GM21576 (cell line): Measurements from ENCODE around the gene MRPL58.
"Not testable (repeated sequence)": the region's sequence is repeated elsewhere in the genome, so short reads cannot be mapped to it uniquely, and the experiment has no call there.

Source experiments
- ATAC-seq: cut with Tn5 transposase; IDR thresholded peaks from one replicate; pipeline ENCODE4 v1.9.1; 2021; ENCODE audit warnings: mild to moderate bottlenecking, moderate library complexity; ENCODE audit not compliant: unreplicated experiment

MRPL58 gene

DNA sequence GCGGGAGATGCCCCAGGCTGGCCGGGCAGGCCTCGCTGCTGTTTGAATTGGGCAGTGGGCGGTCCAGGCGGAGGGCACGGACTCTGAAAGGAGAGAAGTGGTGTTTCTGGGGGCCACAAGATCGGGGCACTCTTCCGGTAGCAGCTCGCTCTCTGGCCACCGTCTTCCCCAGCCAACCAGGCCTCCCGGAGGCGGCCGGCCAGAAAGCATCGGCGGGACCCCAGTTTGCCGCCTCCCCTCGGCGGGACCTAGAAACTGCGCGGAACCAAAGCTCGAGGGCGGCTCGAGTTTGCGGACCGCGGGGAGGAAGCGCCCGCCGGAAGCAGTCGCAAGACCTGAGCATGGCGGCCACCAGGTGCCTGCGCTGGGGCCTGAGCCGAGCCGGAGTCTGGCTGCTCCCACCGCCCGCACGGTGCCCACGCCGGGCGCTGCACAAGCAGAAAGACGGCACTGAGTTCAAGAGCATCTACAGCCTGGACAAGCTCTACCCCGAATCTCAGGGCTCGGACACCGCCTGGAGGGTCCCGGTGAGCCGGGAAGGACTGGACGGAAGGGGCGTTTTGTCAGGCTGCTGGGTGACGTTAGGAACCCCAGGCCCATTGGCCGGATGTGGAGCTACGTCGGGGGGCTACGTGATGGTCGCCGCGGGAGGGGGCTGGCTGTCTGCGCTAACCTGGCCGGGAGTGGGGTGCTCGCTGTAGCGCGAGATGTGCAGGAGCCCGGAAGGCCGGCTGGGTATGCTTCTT, at the start of gene MRPL58:
Gene MRPL58, plus strand, starts transcription at position 325 of the 746 bp plus-strand sequence. Its CDS starts 17 bp downstream, at position 342.
- ATAC-seq, result peak; percentile 72

DNA sequence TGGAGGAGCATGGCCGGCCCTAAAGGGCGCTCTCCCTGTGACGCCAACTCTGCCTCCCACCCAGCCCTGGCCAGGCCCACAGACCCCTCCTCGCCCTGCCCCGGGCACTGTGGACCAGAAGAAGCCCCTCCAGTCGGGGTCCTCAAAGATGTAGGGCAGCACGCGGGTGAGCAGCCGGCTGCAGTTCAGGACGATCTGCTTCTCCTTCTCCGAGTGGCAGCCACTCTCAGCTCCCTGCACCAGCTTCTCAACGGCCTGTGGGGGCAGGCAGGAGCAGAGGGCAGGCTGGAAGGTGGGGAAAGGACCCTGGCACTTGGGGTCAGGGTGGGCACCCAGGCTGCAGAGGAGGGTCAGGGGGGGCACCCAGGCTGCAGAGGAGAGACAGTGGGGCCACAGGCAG, 48.8 kb upstream of the MRPL58 start:
- ATAC-seq, result no peak

DNA sequence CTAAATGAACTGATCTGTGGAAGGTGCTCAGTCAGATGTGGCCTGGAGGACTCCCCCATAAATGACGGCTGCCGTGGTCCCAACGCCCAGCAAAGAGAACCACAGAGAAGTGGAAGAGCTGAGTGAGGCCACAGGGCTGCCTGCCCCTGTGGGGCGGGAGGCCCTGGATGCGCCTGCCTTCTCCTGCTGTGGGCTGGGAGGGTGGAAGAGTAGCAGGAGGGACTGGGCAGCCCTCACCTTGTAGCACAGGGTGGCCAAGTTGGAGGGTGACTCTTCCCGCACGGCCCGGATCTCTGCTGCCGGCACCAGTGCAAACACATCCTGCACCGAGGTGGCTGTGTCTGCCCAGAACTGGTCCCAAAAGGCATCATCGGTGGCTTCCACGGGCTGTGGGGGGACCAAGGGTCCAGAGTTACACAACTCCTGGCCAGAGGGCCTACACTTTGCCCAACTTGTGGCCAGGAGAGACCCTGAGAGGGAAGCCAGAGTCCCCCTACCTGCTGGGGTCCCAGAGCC, 48.2 kb upstream of the MRPL58 start:
- no peak for ATAC-seq

DNA sequence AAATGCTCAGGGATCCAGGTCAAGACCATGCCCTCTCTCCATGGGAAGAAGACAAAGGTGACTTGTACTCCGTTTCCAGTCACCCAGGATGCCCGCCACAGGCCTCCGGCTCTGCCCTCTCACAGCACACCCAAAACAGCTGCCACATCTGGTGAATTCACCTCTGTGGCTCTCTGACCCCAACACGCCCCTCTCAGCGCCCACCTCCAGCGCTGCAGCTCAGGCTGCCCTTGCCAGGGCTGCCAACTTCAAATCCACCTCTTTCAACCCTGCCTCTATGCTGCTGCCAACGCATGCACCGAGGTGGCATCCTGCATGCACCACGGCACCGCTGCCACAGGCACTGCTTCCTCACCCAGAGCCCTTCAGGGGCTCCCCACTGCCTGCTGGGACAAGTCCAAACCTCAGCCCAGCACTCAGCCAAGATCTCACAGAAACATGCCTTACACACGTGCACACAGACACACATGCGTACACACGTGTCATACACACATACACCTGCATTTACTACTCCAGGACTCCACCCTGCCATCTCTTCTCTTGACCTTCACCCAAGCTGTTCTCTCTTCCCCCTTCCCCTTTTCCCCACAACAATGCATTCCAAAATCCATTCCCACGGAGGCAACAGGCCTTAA, 47.4 kb upstream of the MRPL58 start:
- no peak for ATAC-seq

DNA sequence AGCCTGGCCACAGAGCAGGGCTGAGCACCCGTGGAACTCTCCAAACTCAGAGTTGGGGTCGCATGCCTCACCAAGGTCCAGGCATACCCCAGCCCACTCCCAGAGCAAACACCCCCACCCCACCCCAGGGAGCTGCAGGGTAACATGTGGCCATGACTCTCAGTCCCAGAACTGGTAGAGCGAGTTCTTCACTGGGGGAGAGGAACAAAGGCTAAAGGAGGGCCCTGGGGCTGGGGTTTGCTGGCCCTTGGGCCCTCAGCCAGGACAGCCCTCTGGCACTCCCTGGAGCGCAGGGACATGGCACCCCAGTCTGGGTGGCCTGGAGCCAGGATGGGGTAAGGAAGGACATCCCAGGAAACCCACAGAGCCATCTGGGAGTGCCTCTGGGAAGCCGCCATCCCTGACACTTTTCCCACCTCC, 44.1 kb upstream of the MRPL58 start:
- ATAC-seq, result no peak

DNA sequence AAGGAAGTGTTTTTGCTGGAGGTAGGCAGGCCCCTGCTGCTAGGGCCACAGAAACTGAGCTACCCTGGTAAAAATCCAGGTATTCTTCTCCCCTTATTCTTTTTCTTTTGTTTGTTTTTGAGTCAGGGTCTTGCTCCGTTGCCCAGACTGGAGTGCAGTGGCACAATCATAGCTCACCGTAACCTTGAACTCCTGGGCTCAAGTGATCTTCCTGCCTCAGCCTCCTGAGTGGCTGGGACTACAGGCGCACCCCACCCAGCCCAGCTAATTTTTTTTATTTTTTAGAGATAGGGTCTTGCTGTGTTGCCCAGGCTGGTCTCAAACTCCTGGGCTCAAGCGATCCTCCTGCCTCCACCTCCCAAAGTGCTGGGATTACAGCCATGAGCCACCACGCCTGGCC, 43.0 kb upstream of the MRPL58 start:
- ATAC-seq, result not testable (repeated sequence)

DNA sequence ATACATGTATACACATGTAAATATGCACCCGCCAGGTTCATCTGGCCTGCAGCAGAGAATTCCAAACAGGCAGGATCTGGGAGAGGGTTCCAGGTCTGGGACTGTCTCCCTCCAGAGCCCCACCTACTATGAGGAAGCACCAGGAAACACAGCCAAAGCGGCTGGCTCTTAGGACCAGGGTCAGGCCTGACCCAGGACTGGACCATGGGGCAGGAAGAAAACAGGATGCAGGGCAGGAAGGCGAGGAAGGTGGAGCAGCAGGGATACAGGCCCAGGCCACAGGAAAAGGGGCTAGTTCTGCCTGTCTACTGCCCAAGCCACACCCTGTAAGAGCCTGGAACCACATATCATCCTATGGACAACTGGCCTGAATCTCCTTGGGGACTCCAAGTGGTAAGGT, 42.1 kb upstream of the MRPL58 start:
- ATAC-seq, result no peak

DNA sequence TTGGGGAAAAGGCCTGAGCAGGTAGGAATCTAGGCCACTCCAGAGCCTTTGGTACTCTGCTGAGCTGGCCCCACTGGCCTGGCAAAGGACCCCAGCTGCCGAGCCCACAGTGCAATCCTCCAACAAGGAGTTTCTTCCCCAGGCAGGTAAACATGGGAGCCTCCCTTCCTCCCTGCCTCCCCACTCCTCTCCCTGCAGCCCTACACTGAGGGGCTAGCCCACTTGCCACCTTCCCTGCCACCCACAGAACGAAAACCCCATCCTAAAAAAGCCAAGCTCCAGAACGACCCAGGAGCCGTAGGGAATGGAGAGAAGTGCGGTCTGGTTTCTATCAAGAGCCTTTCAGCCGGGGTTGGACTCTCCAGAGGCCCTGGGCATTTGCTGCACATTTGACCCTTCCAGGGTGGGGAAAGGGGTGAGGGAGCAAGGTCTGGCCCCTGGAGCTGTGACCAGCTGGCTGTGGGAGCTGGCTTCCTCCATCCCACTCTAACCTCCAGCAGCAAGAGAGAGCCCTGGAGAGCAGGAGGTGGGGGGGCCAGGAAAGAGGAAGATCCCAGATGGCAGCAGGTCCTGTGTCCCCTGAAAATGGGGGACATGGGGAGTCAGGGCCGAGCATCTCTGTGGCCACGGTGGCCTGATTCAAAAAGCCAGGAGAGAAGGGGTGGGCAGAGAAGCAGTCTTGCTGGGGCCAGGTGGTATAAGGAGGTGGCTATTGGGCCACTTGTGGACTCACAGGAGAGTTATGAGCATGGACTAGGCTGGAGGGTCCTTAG, 41.2 kb upstream of the MRPL58 start:
- no peak for ATAC-seq

DNA sequence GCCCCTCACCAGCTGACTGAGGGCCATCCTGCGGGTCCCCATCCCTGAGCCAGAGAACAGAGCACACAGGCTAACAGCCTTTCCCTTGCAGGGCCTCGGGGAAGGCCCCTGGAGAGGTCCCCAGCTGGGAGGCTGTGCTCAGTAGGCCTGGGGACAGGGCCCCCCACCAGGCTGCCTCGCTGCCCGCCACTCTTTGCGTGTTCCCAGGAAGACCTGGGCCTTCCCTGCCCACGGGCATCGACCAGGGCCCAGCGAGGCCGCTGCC, 40.7 kb upstream of the MRPL58 start:
- ATAC-seq, result no peak

DNA sequence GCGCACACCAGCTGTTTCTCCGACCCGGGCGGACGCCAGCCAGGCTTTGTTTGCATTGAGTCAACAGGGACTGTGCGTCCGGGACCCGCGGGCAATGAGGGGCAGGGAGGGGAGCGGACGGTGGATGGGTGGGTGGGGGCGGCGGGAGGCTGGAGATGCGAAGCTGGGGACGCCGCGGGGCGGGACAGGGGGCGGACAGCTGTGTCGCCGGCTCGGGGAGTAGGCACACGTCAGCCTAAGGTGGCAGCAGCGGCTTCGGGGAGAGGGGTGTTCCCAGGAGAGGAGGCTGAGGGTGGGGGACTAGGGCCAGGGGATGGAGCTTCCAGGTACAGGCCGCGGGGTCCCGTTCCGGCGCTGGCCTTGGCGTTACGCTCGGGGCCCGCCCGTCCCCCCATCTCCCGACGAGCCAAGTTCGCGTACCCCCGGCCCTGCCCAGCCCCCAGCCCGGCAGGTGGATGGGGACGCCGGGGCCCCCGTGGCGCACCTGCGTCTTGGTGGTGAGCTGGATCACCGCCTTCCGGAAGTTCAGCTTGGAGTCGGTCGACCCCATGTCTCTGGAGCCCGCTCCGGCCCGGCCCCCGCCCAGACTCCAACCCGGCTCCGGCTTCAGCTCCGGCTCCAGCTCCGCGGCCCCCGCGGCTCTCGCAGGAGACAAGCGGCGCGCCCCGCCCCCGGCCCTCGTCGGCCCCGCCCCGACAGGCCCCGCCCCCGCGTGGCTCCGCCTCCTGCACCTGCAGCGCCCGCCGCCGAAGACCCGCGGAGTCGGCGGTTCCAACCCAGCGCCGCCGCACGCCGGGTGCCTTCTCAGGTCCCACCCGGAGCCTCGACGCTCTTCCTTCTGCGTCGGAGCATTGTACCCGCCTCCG, 40.1 kb upstream of the MRPL58 start, which contains the start of gene HID1:
Gene HID1, minus strand, starts transcription at position 653 of the 866 bp plus-strand sequence. Its CDS starts 103 bp downstream, at position 550.
- no peak for ATAC-seq

DNA sequence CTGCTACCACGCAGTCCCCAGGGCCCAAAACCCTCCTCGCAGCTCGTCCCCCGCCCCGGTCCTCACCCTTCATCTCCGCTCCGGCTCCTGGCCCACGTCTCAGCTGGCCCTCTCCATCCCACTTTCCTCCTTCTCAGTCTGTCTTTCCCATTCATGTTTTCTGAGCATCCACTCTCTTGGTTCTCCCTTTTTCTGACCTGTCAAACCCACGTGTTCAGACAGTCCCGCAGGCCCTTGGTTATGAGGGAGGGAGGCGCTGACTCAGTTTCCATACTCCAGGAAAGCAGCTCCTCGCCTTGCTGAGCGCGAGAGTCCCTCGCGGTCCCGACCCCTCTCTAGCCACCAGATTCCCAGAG, 39.5 kb upstream of the MRPL58 start:
- no peak for ATAC-seq

DNA sequence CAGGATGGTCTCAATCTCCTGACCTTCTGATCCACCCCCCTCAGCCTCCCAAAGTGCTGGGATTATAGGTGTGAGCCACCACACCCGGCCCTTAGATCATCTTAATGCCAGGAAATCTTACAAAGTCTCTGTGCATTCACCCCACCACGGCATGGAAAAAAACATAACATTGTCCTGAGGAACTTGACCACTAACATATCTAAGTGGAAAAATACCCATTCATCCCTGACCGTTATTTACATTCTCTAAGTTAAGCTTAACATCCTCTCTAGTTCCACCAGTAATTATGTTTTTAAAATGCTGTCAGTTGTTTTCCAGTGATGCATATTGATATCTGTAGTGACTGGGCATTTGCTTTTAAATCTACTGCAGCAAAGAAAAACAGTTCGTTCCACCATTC, 36.5 kb upstream of the MRPL58 start:
- no peak for ATAC-seq

DNA sequence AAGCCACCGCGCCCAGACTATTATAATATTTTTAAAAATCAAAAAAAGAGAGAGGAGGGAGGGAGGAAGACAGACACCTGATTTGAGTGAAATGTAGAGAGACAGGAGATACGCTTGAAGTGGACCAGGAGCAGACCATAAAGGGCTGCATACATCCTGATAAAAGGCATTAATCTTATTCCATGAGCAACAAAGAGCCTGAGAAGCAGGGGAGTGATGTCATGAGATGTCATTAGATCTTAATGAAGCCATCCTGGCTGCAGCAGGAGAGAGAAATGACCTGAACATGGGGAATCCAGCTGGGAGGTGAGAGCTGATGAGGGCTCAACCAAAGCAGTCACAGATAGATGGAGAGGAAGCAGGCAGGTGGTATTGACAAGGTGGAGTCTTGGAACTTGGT, 34.7 kb upstream of the MRPL58 start:
- no peak for ATAC-seq

DNA sequence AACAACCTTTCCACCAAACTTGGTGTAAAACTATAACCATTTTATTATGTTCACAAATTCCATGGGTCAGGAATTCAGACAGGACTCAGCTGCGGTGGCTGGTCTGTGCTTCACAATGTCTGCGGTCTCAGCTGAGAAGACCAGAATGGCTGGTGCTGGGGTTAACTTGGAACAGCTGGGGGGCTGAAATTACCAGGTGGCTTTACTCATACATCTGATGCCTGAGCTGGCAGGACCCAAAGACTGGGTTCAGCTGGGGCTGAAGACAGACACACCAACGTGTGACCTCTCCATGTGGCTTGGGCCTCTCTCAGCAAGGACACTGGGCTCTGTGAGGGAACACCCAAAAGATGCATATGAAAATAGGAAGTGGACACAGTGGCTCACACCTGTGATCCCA, 34.2 kb upstream of the MRPL58 start:
- no peak for ATAC-seq

DNA sequence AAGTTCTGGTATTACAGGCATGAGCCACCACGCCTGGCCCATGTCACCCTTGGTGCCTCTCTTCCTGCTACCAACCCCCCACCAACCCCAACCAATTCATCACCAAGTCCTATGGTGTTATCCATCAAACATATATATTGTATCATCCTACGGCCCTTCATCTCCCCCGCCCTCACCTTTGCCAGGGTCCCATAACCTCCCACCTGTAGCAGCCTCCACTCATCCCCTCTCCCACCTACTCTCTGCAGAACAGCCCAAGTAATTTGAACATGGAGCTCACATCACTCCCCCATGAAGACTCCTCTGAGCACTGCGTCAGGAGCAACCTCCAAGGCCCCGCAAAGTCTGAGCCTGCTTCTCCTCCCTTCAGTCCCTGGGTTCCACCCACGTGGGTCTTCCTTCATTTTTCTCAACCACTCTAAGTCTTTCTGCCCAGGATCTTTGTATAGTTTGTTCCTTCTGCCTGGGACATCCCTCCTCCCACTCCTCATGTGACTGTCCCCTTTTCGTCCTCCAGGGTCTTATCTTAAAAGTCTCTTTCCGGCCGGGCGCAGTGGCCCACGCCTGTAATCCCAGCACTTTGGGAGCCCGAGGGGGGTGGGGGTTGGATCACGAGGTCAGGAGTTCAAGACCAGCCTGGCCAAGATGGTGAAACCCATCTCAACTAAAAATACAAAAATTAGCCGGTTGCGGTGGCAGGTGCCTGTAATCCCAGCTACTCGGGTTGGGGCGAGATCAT, 32.9 kb upstream of the MRPL58 start:
- no peak for ATAC-seq

DNA sequence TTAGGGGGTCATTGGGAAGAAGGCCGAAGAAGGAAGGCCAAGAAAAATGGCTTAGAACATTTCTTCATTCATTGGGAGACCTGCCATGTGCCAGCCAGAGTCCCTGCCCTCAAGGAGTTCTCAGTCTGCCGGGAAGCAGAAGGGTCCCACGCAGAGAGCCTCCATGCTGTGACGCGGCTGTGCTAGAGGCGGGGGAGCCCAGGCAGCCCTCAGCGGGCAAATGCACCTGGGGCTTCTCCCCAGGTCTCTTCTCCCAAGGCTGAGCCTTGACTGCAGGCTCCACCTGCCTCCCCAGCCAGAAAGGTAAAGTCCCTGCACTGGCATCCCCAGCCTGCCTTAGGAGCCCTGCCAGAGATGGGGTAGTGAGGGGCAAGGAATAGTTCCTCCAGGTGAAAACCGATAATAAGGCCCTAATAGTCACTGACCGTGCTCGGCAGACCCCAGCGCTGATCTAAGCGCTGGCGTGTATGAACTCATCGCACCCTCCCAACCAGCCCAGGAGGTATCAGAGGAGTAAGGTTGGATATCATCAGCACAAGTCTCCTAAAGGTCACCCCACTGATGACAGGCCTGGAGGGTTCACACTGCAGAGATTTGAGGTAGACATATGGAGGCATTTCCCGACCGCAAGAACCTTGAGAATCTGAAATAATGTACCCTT, 31.0 kb upstream of the MRPL58 start:
- no peak for ATAC-seq

DNA sequence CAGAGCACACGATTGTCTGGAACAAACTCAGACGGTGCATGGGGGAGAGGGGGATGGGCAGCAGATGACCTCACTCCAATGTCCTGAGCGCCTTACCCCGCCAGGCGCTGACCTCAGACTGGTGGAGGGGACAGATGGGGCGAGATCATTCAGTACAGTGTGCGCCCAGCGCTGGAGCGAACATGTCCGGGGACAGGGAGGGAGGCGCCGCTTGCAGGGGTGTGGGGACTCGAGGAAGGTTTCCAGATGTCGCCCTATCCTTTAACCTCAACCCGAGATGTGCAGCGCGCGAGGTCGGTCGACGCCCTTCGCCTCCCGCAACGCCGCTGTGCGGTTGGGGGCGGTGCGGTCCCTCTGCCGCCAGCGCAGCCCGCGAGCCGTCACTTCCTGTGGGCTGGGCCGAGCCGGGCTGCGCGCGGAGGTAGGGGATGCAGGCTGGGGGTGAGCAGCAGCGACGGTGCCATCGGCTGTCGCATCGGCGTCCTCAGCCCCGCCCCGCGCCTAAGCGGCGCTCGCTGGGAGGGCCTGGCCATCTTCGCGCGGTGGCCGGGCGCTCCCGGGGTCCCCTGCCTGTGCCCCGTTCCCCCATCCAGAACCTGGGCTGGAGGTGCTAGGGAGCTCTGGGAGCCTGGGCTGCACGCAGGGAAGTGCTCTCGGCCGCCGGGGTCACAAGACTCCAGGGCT, 30.3 kb upstream of the MRPL58 start:
- peak; percentile 50 for ATAC-seq

DNA sequence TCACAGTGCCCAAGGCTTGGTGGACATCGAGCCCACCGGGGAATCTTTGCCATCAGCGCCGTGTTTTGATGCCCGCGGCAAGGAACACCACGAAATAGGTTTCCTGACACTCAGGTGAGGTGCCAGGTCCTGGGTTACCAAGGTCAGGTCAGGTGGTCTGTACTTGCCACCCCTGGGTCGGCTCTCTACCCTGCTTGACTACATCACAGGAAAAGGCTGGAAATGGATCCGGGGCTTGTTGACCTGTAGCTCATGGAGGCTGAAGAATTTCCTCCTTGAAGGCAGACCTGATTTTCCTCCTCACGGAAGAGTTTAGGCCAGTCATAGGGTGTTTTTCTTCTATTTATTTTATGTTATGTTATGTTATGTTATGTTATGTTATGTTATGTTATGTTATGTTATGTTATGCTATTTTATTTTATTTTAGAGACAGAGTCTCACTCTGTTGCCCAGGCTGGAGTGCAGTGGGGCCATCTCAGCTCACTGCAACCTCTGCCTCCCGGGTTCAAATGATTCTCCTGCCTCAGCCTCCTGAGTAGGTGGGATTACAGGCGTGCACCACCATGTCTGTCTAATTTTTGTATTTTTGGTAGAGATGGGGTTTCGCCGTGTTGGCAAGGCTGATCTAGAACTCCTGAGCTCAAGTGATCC, 29.7 kb upstream of the MRPL58 start:
- not testable (repeated sequence) for ATAC-seq

DNA sequence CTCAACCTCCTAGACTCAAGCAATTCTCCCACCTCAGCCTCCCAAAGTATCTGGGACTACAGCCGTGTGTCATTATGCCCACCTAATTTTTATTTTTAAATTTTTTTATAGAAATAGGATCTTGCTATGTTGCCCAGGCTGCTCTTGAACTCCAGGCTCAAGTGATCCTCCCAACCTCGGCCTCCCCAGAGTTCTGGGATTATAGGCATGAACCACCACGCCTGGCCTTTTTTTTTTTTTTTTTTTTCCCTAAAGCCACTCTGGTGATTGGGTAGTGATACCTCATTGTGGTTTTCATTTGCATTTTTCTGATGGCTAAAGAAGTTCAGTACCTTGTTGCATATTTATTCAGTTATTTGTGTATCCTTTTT, 26.3 kb upstream of the MRPL58 start:
- ATAC-seq, result no peak
